ENCODE results near the gene NKTR.

DNA sequence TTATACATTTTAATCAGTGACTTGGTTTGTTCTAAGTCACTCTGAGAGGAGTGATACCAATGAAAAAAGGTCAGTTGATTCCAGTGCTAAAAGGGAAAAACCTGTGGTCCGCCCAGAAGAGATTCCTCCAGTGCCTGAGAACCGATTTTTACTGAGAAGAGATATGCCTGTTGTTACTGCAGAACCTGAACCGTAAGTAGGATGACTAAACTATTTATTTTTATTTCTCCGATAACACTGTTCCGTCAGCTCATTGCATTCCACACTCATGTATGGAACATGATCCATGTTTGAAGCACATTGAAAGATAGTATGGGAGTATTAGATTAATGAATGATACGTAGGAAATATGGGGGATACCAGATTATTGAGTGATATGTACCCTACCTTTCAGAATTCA, 33.1 kb downstream of the NKTR start:
- TF ChIP-seq POLR2A (IDR thresholded peaks at IDR 0.05; ENCODE audit: low read depth, low read length) (no peak), TAF1 (IDR thresholded peaks at IDR 0.05; ENCODE audit: borderline replicate concordance, low read depth, low read length) (no peak)
